OCI-LY1 (cell line): Measurements from ENCODE around the gene OPN4.

Experiments used
- H2AFZ ChIP-seq: fragments of 200-600 bp; sonication (generic), shearing (Covaris generic); 2 replicates; pipeline ENCODE4 v1.6.0; 2014; ENCODE audit warnings: antibody characterized with exemption, mild to moderate bottlenecking, low read length
- H3F3A ChIP-seq: fragments of 200-600 bp; sonication (generic), shearing (Covaris generic); 2 replicates; pipeline ENCODE4 v1.6.0; 2014; ENCODE audit warnings: mild to moderate bottlenecking, antibody characterized with exemption, low read length, moderate library complexity; ENCODE audit not compliant: insufficient read depth
- H3K27ac ChIP-seq: fragments of 200-600 bp; sonication (generic); 2 replicates; pipeline ENCODE4 v1.5.1; 2014; ENCODE audit warnings: low read length, mixed run types, mild to moderate bottlenecking, low read depth; ENCODE audit not compliant: poor library complexity, severe bottlenecking
- H3K27me3 ChIP-seq: fragments of 200-600 bp; sonication (generic); 2 replicates; pipeline ENCODE4 v1.6.0; 2014; ENCODE audit warnings: antibody characterized with exemption, mild to moderate bottlenecking, low read length, moderate library complexity; ENCODE audit not compliant: insufficient read depth
- H3K36me3 ChIP-seq: fragments of 200-600 bp; sonication (generic); 2 replicates; pipeline ENCODE4 v1.6.1; 2014; ENCODE audit warnings: mild to moderate bottlenecking, antibody characterized with exemption, low read length, moderate library complexity, mixed read lengths; ENCODE audit not compliant: insufficient read depth
- H3K4me1 ChIP-seq: fragments of 200-600 bp; sonication (generic); 2 replicates; pipeline ENCODE4 v1.5.1; 2014; ENCODE audit warnings: mild to moderate bottlenecking, low read length, moderate library complexity; ENCODE audit not compliant: insufficient read depth, severe bottlenecking
- H3K4me2 ChIP-seq: fragments of 200-600 bp; sonication (generic), shearing (Covaris generic); 2 replicates; pipeline ENCODE4 v1.6.1; 2014; ENCODE audit warnings: low read length
- H3K4me3 ChIP-seq: fragments of 200-600 bp; sonication (generic); 2 replicates; pipeline ENCODE4 v1.5.1; 2014; ENCODE audit warnings: low read length, low read depth, mild to moderate bottlenecking, mixed read lengths; ENCODE audit not compliant: poor library complexity, severe bottlenecking
- H3K79me2 ChIP-seq: fragments of 200-600 bp; shearing (Covaris generic); 2 replicates; pipeline ENCODE4 v1.6.1; 2016; ENCODE audit warnings: mixed run types, low read length, mixed read lengths; ENCODE audit not compliant: insufficient read depth
- H3K9ac ChIP-seq: fragments of 200-600 bp; sonication (generic), shearing (Covaris generic); 2 replicates; pipeline ENCODE4 v1.6.1; 2014; ENCODE audit warnings: mild to moderate bottlenecking, low read length, mixed read lengths
- H3K9me2 ChIP-seq: fragments of 200-600 bp; sonication (generic), shearing (Covaris generic); 2 replicates; pipeline ENCODE4 v1.6.1; 2014; ENCODE audit warnings: low read depth, mild to moderate bottlenecking, low read length, mixed read lengths
- H3K9me3 ChIP-seq: fragments of 200-600 bp; shearing (Covaris generic); 2 replicates; pipeline ENCODE4 v1.6.1; 2014; ENCODE audit warnings: low read length, mixed read lengths
- H4K20me1 ChIP-seq: fragments of 200-600 bp; sonication (generic), shearing (Covaris generic); 2 replicates; pipeline ENCODE4 v1.6.0; 2016; ENCODE audit warnings: mild to moderate bottlenecking, low read length; ENCODE audit not compliant: insufficient read depth
- EZH2 ChIP-seq: fragments of 200-600 bp; sonication (generic), shearing (Covaris generic); IDR thresholded peaks from 2 replicates; pipeline ENCODE4 v1.8.0; 2017; ENCODE audit warnings: borderline replicate concordance, mixed run types, mild to moderate bottlenecking, antibody characterized with exemption, low read length, moderate library complexity, mixed read lengths
- TF ChIP-seq, protein P1 (sequence below): fragments of 200-600 bp; sonication (generic), shearing (Covaris generic); IDR thresholded peaks from 2 replicates; pipeline ENCODE4 v1.5.1; 2017; ENCODE audit warnings: mild to moderate bottlenecking, antibody characterized with exemption, low read length, moderate library complexity, mixed read lengths

Gene OPN4

DNA sequence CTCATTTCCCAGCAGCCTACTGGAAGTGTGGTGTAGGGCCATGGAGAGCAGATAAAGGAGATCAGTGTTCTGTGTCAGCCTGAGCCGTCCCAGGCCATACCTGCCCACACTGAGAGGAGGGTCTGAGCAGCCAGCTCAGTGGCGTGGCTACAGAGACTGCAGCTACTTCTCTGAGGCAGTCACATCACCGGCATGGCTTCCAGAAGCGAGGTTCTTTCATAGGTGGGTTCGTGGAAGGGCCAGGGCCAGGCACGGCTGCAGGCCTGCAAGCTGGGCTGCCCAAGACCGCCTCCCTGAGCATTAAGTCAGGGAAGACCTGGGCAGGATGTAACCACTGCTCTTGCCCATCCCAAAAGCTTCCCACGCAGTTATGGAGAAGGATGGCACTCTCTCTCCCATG, 48.8 kb downstream of the OPN4 start:
- Histone ChIP-seq H3K9me2 (no peaks in the 10 kb centered on the region), H3K4me1 (no peaks in the 10 kb centered on the region), H3K27ac (no peak overlapping the region), H3K36me3 (no peaks in the 10 kb centered on the region), H3K79me2 (no peaks in the 10 kb centered on the region), H4K20me1 (no peaks in the 10 kb centered on the region), H3K4me3 (no peak overlapping the region), H3K9me3 (no peaks in the 10 kb centered on the region), H3K27me3 (0 out of 2 replicates have a peak, but pooled peaks cover 3% of the 10 kb centered on the region), H3K4me2 (no peak overlapping the region), H3K9ac (no peak overlapping the region), H3F3A (no peaks in the 10 kb centered on the region), H2AFZ (no peak overlapping the region)
- TF ChIP-seq, protein P1, sequence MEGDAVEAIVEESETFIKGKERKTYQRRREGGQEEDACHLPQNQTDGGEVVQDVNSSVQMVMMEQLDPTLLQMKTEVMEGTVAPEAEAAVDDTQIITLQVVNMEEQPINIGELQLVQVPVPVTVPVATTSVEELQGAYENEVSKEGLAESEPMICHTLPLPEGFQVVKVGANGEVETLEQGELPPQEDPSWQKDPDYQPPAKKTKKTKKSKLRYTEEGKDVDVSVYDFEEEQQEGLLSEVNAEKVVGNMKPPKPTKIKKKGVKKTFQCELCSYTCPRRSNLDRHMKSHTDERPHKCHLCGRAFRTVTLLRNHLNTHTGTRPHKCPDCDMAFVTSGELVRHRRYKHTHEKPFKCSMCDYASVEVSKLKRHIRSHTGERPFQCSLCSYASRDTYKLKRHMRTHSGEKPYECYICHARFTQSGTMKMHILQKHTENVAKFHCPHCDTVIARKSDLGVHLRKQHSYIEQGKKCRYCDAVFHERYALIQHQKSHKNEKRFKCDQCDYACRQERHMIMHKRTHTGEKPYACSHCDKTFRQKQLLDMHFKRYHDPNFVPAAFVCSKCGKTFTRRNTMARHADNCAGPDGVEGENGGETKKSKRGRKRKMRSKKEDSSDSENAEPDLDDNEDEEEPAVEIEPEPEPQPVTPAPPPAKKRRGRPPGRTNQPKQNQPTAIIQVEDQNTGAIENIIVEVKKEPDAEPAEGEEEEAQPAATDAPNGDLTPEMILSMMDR = no peak
- TF ChIP-seq EZH2 = no peak

DNA sequence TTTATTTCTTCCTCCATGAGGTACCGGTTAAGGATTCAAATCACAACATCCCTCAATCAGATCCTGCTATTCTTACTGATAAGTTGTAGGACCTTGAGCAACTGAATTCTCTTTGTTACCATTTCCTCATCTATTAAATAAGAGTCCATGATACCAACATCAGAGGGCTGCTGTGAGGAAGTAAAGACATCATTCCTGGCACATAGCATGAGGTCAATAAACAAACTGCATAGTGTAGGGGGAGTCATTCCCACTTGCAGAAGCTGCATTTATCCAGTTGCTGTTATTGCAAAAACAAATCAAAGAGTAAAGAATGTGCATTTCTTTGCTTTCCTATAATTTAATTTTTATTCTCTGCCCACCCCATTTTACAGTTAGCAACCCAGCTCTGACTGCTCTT, 50.8 kb downstream of the OPN4 start:
- H3K9me2 ChIP-seq = no peaks in the 10 kb centered on the region
- TF ChIP-seq, protein P1 = no peak
- no peak for TF ChIP-seq EZH2
- H4K20me1 ChIP-seq = no peaks in the 10 kb centered on the region
- no peak overlapping the region for H3K4me3 ChIP-seq
- no peak overlapping the region for H2AFZ ChIP-seq
- no peaks in the 10 kb centered on the region for H3K27me3 ChIP-seq
- H3K9me3 ChIP-seq = no peaks in the 10 kb centered on the region
- H3K9ac ChIP-seq = no peak overlapping the region
- H3K4me2 ChIP-seq = no peak overlapping the region
- no peaks in the 10 kb centered on the region for H3K79me2 ChIP-seq
- H3K4me1 ChIP-seq = no peaks in the 10 kb centered on the region
- H3K36me3 ChIP-seq = no peaks in the 10 kb centered on the region
- H3K27ac ChIP-seq = no peak overlapping the region
- H3F3A ChIP-seq = no peaks in the 10 kb centered on the region

DNA sequence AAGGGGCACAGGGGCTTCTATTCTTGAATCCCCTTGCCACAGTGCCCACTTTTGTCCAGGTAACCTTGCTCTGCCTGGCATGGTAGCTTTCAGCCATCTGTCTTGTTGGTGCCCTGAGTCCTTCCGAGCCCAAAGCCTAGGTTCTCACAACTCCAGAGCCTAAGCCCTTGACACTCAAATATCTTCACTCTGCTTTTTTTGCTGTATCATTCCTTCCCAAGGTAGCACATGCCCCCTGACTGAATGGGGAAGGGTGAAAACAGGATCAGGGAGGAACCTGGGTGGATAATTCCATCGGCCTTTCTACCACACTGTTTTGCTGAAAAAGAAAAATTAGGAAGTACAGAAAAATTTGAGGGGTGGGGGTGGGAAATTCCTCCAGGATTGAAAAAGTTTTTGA, 51.6 kb downstream of the OPN4 start:
- no peak overlapping the region for H3K9ac ChIP-seq
- TF ChIP-seq, protein P1 = no peak
- no peak for TF ChIP-seq EZH2
- H3K36me3 ChIP-seq = no peaks in the 10 kb centered on the region
- no peaks in the 10 kb centered on the region for H3K79me2 ChIP-seq
- no peak overlapping the region for H3K4me3 ChIP-seq
- no peak overlapping the region for H3K27ac ChIP-seq
- no peak overlapping the region for H2AFZ ChIP-seq
- H3K4me1 ChIP-seq = peaks cover 7% of the 10 kb centered on the region
- no peaks in the 10 kb centered on the region for H3K27me3 ChIP-seq
- no peaks in the 10 kb centered on the region for H4K20me1 ChIP-seq
- no peaks in the 10 kb centered on the region for H3F3A ChIP-seq
- no peaks in the 10 kb centered on the region for H3K9me3 ChIP-seq
- H3K4me2 ChIP-seq = no peak overlapping the region
- no peaks in the 10 kb centered on the region for H3K9me2 ChIP-seq
